Mucosa of rectum (tissue), 2 donors: Measurements from ENCODE around the gene CTSE.

ENCODE experiments used
- H3K27ac ChIP-seq, 2 donors: one replicate each; pipeline ENCODE4 v1.7.0; 2013; ENCODE audit warnings: inconsistent platforms in 2 of 2, low read depth in 2 of 2, low read length in 2 of 2
- H3K27me3 ChIP-seq, 2 donors: one replicate each; pipeline ENCODE4 v1.7.0; 2013; ENCODE audit warnings: low read length in 2 of 2; ENCODE audit not compliant: control insufficient read depth in 2 of 2, insufficient read depth in 2 of 2
- H3K36me3 ChIP-seq, 2 donors: one replicate each; pipeline ENCODE4 v1.7.0; 2013; ENCODE audit warnings: low read length in 2 of 2; ENCODE audit not compliant: control insufficient read depth in 2 of 2, insufficient read depth in 2 of 2
- H3K4me1 ChIP-seq, 2 donors: one replicate each; pipeline ENCODE4 v1.7.0; 2013; ENCODE audit warnings: low read length in 2 of 2, mild to moderate bottlenecking in 1 of 2; ENCODE audit not compliant: control insufficient read depth in 2 of 2, insufficient read depth in 2 of 2
- H3K4me3 ChIP-seq, 2 donors: one replicate each; pipeline ENCODE4 v1.7.0; 2013; ENCODE audit warnings: low read length in 2 of 2
- H3K9ac ChIP-seq, 2 donors: one replicate each; pipeline ENCODE4 v1.7.0; 2013; ENCODE audit warnings: low read length in 2 of 2, low read depth in 1 of 2, mild to moderate bottlenecking in 1 of 2
- H3K9me3 ChIP-seq, 2 donors: one replicate each; pipeline ENCODE4 v1.7.0; 2013; ENCODE audit warnings: low read length in 2 of 2; ENCODE audit not compliant: control insufficient read depth in 2 of 2
- donor health status: healthy.
- donor health status: Normal muscosa, but diverticular disease.

The CTSE gene

GRCh38 chr1:206049919-206050600, 26.4 kb upstream of the CTSE start:
- Histone ChIP-seq H3K9ac (no peak overlapping the region), H3K4me3 (no peak overlapping the region), H3K27me3 (no peaks in the 10 kb centered on the region), H3K36me3 (no peaks in the 10 kb centered on the region), H3K27ac (peak overlapping the region in 1 of 2 donors; percentile 43), H3K9me3 (no peaks in the 10 kb centered on the region), H3K4me1 (peaks cover 7 to 8% of the 10 kb centered on the region in 2 donors)

GRCh38 chr1:206049293-206049692, 25.6 kb upstream of the CTSE start:
- no peaks in the 10 kb centered on the region for H3K36me3 ChIP-seq

GRCh38 chr1:206048582-206048981, 24.9 kb upstream of the CTSE start:
- Histone ChIP-seq H3K4me3 (no peak overlapping the region), H3K36me3 (no peaks in the 10 kb centered on the region), H3K9me3 (no peaks in the 10 kb centered on the region), H3K27ac (peak overlapping the region in 1 of 2 donors; percentile 48), H3K9ac (no peak overlapping the region), H3K27me3 (no peaks in the 10 kb centered on the region), H3K4me1 (peaks cover 7 to 8% of the 10 kb centered on the region in 2 donors)

More at GRCh38 chr1:206049293-206049692, 25.6 kb upstream of the CTSE start:
- Histone ChIP-seq H3K4me3 (no peak overlapping the region), H3K9me3 (no peaks in the 10 kb centered on the region), H3K27ac (no peak overlapping the region), H3K9ac (no peak overlapping the region), H3K4me1 (peaks cover 7 to 8% of the 10 kb centered on the region in 2 donors), H3K27me3 (no peaks in the 10 kb centered on the region)

- Histone ChIP-seq H3K36me3 (no peaks in the 10 kb centered on the region), H3K4me3 (no peak overlapping the region), H3K9me3 (no peaks in the 10 kb centered on the region), H3K9ac (no peak overlapping the region), H3K27ac (no peak overlapping the region), H3K4me1 (peaks cover 7 to 8% of the 10 kb centered on the region in 2 donors), H3K27me3 (no peaks in the 10 kb centered on the region)
Observed at GRCh38 chr1:206047271-206047670, 23.6 kb upstream of the CTSE start.

- peaks cover 0 to 4% of the 10 kb centered on the region in 2 donors for H3K27me3 ChIP-seq
- H3K4me1 ChIP-seq = no peaks in the 10 kb centered on the region
- no peak overlapping the region for H3K9ac ChIP-seq
- no peaks in the 10 kb centered on the region for H3K36me3 ChIP-seq
- no peak overlapping the region for H3K27ac ChIP-seq
- H3K9me3 ChIP-seq = no peaks in the 10 kb centered on the region
- no peak overlapping the region for H3K4me3 ChIP-seq
Observed at GRCh38 chr1:206041640-206042039, 17.9 kb upstream of the CTSE start.

GRCh38 chr1:206040328-206040727, 16.6 kb upstream of the CTSE start:
- no peaks in the 10 kb centered on the region for H3K36me3 ChIP-seq
- H3K27me3 ChIP-seq = peaks cover 0 to 4% of the 10 kb centered on the region in 2 donors
- peaks cover 0 to 1% of the 10 kb centered on the region in 2 donors for H3K4me1 ChIP-seq
- H3K9ac ChIP-seq = no peak overlapping the region
- no peak overlapping the region for H3K4me3 ChIP-seq
- no peak overlapping the region for H3K27ac ChIP-seq
- H3K9me3 ChIP-seq = no peaks in the 10 kb centered on the region

GRCh38 chr1:206039046-206039973, 15.6 kb upstream of the CTSE start:
- Histone ChIP-seq H3K27ac (no peak overlapping the region), H3K36me3 (no peaks in the 10 kb centered on the region), H3K4me3 (no peak overlapping the region), H3K4me1 (peaks cover 4 to 5% of the 10 kb centered on the region in 2 donors), H3K9me3 (no peaks in the 10 kb centered on the region), H3K9ac (no peak overlapping the region), H3K27me3 (peaks cover 0 to 4% of the 10 kb centered on the region in 2 donors)

GRCh38 chr1:206037581-206037980, 13.9 kb upstream of the CTSE start:
- no peak overlapping the region for H3K27ac ChIP-seq
- no peaks in the 10 kb centered on the region for H3K36me3 ChIP-seq
- H3K27me3 ChIP-seq = peaks cover 0 to 4% of the 10 kb centered on the region in 2 donors
- no peak overlapping the region for H3K9ac ChIP-seq
- no peaks in the 10 kb centered on the region for H3K9me3 ChIP-seq
- H3K4me1 ChIP-seq = peaks cover 4 to 5% of the 10 kb centered on the region in 2 donors
- H3K4me3 ChIP-seq = no peak overlapping the region

GRCh38 chr1:206036663-206037455, 13.2 kb upstream of the CTSE start:
- Histone ChIP-seq H3K4me1 (peaks cover 4 to 5% of the 10 kb centered on the region in 2 donors), H3K27ac (no peak overlapping the region), H3K4me3 (no peak overlapping the region), H3K36me3 (no peaks in the 10 kb centered on the region), H3K9ac (no peak overlapping the region), H3K27me3 (peaks cover 0 to 4% of the 10 kb centered on the region in 2 donors), H3K9me3 (no peaks in the 10 kb centered on the region)
